Stimulated activated CD4-positive, alpha-beta T cell treated with anti-CD3 and anti-CD28 coated beads, Interleukin-4, amount 100 ng/mL, for 24 hours (primary cell): ENCODE data around the gene HELB.
"Not testable (repeated sequence)": the region's sequence is repeated elsewhere in the genome, so short reads cannot be mapped to it uniquely, and the experiment has no call there.

Experiments used
- DNase-seq: peaks from one replicate; pipeline ENCODE4 v3.0.0-alpha.2; 2020

The HELB gene

DNA sequence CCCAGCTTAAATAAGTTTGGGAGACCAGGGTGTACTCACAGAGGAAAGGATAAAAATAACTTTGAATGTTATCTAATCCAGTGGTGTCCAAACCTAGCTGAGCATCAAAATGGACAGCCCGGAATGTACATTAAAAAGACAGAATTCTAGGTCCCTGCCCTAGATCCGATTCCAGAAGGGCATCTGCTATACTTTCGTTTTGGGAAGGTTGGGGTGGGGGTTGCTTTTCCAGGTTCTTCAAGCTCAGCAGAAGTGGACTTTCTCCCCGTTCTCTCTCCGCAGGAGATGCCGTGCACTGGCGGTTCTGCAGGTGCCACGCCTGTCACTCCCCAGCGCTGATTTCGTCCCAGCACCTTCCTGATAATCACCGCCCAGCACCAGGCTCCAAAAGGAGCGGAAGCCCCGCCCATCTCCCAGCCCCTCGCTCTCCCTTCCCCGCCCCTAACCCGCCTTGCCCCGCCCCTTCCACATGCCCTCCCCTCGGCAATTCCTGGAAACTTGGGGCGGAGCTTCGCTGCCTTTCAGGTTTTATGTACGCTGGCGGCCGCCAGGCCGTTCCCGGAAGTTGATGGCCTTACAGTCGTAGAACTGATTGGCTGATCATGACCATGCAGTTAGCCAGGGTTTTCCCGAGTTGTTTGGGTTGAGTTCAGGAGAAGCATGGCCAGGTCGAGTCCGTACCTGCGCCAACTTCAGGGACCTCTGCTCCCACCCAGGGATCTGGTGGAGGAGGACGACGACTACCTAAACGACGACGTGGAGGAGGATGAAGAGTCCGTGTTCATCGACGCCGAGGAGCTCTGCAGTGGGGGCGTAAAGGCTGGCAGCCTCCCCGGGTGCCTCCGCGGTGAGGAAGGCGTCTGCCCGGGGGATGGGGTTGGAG lies at the start of gene HELB:
Gene HELB, plus strand, starts transcription at position 550 of the 883 bp plus-strand sequence. Its CDS starts 111 bp downstream, at position 661.
- peak; percentile 98 for DNase-seq

DNA sequence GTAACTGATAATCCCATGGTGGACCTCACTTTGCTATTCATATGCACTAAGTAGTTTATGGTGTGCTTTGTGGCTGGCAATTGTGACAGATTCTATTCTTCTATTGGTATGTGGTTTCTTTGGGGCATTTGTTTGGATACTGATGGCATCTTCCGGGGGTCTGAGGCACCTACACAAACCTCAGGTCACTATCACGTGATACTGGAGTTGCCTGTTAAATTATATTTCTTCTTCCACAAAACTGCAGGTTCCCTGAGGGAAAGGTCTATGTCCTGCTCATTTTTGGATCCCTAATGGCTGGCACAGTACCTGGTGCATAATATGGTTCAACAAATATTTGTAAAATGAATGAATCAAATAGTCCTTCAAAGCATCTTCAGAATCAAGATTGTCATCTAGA lies 49.5 kb upstream of the HELB start:
- no peak for DNase-seq

DNA sequence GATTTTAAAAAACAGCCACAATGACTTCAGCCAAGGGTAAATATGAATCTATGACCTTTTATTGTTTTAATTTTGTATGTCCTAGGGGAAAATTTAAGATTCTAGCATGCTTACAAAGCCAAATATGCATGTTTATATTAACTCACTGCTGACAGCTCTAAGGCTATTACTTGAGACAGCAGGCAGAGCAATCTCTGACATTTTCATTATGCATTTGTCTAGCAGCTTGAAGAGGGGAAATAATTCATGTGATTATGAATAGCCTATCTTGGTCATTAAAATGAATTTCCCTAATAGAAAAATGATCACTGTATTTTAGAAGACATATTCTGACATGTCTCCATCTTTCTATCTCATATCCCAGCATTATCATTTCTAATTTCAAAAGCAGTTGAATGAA lies 46.6 kb upstream of the HELB start:
- no peak for DNase-seq

GRCh38 chr12:66258011-66258410 lies 44.3 kb upstream of the HELB start:
- DNase-seq, result no peak

- no peak for DNase-seq
Measured at GRCh38 chr12:66262737-66263136, 39.6 kb upstream of the HELB start.

DNA sequence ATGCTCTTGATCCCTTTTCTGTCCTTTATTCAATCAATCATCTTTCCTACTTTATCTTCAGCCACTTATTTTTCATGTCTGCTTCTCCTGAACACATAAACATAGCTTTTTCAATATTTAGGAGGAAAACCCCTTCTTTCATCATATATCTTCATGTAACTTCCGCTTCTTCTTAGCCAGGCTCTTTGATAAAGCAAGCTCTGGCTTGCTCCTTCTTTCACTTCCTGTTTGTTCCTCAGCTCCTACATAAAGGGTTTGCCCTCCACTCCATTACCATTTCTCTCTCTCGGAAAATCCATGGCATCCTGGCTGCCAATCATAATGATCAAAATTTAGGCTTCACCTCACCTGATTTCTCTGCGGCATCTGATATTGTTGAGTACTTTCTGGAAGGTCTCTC lies 33.7 kb upstream of the HELB start:
- no peak for DNase-seq

- DNase-seq, result no peak
Measured at GRCh38 chr12:66269142-66269541, 33.2 kb upstream of the HELB start.

- peak; percentile 18 for DNase-seq
Measured at GRCh38 chr12:66269757-66270383, 32.4 kb upstream of the HELB start.

GRCh38 chr12:66270613-66271012 lies 31.7 kb upstream of the HELB start:
- DNase-seq, result no peak

GRCh38 chr12:66272650-66273049 lies 29.6 kb upstream of the HELB start:
- DNase-seq, result no peak

DNA sequence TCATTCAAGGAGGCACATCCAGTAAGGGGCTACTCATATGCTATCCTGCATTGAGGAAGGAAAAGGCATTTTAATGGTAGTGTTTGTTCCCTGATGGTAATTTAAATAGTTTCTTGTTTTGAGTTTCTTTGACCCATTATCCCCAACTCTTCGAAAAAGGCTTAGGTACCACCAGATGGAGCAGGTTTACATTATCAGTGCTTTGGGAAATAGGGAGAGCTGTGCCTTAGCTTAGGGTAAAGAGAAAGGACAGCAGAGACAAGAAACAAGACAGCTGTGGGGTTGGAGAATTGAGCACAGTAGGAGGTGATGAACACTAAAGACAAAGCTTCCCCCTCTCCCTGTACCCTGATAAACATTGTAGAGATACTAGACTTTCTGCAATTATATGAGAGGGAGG lies 29.1 kb upstream of the HELB start:
- no peak for DNase-seq

- no peak for DNase-seq
Measured at GRCh38 chr12:66275040-66275439, 27.3 kb upstream of the HELB start.

GRCh38 chr12:66279123-66279712 lies 23.1 kb upstream of the HELB start:
- no peak for DNase-seq

- no peak for DNase-seq
Measured at GRCh38 chr12:66280561-66280960, 21.7 kb upstream of the HELB start.

DNA sequence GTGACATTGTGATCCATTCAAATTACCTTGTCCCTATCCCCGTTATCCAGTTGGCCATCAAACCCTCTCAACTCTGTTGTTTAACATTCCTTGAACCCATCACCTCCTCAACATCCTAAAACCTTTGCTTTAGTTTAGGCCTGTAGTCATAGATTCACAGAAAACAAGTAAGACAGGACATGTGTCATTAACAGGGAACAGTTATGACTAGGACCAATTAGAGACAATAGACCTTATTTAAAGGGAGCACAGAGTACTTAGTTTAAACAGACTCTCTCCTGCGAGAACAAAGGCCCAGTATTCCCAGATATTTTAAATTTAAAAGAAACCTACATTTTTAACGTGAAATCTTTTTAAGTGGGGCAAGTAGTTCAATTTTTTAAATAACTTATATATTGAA lies 20.0 kb upstream of the HELB start:
- DNase-seq, result no peak

DNA sequence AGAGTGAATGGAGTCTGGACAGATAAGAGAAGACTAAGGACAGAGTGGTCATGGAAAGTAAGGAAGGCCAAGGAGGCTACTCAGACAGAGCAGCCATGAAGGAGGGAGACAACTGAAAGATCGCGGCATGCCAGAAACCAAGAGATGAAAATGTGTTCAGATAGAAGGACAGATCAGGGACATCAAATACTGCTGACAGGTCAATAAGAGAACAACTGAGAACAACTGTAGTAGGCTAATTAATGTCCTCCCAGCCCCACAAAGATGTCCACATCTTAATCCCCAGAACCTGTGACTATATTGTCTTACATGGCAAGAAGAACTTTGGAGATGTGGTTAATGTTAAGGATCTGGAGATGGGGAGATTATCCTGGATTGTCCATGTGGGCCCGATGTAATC lies 15.0 kb upstream of the HELB start:
- DNase-seq, result no peak

- DNase-seq, result peak; percentile 57
Measured at GRCh38 chr12:66288121-66288520, 14.2 kb upstream of the HELB start.

DNA sequence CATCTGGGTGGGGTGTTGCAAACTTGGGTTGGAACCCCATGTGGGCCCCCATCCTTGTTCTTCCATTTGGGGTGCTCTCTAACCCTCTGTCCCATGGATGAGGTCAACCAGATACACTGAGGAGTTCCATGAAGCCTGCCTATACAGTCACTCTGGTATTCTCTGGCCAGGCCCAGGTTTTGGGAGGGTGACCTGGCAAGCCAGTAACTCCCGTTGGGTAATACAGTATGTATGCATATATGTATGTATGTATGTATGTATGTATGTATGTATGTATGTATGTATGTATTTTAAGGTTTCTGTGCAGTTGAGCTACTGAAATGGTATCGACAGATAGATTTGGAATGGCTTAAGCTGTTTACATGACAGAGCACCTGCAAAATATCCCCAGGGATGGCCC lies 12.8 kb upstream of the HELB start:
- DNase-seq, result no peak

DNA sequence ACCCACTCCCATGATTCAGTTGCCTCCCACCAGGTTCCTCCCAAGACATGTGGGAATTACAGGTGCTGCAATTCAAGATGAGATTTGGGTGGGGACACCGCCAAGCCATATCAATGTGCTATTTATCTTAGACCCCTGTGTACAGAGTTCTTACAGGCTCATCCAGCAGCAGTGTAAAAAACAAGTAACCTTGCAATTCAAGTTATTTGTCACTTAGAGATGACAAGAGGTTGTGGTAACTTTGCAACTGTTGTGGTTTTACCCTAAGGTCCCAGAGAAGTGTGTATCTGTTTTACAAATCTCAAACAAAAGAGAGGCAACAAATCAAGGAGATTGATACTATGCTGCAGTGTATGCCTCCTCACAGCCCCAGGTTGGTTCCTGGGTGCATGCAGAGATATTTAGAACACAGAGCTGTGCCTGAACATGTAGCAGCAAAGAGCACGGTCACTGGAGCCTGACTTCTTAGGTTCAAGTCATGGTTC lies 11.5 kb upstream of the HELB start:
- no peak for DNase-seq

GRCh38 chr12:66296176-66296683 lies 6.1 kb upstream of the HELB start:
- no peak for DNase-seq

- no peak for DNase-seq
Measured at GRCh38 chr12:66297080-66297479, 5.2 kb upstream of the HELB start.

GRCh38 chr12:66297923-66298322 lies 4.4 kb upstream of the HELB start:
- no peak for DNase-seq

DNA sequence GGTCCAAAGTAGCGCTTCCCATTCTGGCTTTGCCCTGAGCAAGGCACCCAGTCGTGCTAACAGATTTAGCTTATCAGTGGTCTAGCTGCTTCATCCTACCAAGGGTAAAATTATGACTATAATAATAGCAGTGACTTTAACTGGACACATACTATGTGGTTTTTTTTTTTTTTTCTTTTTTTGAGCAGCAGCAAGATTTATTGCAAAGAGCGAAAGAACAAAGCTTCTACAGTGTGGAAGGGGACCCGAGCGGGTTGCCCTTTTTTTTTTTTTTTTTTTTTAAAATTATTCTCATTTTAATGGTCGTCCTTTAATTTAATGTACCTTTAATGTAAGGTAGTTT lies 505 bp downstream of the HELB start:
- no peak for DNase-seq

- not testable (repeated sequence) for DNase-seq
Measured at GRCh38 chr12:66303316-66303804, 1.1 kb downstream of the HELB start.
